DMS53 treated with DMSO at 0.1 percent for 48 hours (cell line): Measurements from ENCODE around the gene TEAD4.

Source experiments
- DNase-seq: peaks from one replicate; lab custom pipeline; 2025; ENCODE audit not compliant: unreplicated experiment; lab: John Stamatoyannopoulos, UW

TEAD4 gene

DNA sequence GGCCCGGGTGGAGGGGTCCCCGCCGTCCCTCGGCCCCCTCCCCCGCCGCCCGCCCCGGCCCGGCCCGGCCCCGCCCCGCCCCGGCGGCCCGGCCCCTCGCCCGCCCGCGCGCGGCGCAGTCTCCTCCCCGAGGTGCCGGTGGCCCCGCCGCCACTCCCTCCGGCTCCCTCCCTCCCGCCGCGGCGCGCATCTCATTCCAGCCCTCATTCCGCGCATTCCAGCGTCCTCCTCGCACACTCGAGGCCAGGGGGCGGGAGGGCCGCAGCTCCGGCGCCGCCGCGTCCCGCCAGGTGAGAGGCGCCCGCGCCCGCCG, at the start of gene TEAD4:
TSS of gene TEAD4 (plus strand) at position 206 of the 313 bp plus-strand sequence.
- peak; percentile 90 for DNase-seq

DNA sequence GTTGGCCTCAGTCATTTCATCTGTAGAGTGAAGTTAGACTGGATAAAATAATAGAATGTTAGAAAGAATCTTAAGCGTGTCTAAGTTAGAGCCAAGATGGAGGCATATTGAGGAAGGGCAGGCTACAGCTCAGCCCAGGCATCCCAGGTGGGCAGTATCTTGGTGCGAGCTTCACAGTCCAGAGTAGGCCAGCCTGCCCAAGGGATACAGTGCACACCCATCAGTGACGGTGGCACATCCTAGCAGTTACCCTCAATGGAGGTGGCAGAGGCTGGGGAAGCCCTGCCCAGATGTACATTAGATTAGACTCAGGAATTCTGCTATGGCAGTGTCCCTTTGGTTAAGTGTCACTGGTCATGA, 47.0 kb upstream of the TEAD4 start:
- DNase-seq: no peak

DNA sequence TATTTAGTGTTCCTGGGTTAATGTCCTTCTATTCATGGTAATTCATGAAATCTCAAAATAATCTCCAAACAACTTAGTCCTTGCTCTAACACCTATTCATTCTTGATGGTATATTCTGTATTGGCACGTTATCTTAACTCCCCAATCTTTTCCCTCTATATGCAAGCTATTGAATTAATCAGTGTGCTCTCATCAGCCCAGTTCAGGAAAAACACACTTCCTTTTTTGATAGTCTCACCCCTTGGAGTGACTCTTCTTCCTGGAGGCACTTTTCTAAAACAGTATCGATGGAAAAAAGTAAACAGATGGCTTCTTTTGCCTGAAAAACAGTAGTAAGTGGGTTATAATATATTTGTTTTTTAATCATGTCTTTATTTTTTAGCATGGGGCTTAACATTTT, 39.9 kb upstream of the TEAD4 start:
- no peak for DNase-seq

DNA sequence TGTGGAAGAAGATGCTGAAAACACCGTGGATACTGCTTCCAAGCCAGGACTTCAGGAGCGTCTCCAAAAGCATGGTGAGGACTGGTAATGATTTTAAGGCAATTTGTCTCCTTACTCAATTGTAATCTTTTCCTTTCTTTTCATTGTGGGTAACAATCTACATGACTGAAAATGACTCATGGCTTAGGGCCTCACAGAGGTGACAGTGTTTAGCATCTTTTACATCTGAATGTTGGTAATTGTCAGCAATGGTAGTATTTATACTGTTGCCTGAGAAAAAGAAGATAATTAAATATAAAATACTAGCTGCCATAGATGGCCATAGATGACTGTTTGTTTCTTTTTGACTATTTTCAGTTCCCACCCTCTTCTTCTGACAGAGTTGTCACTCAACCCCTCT, 36.9 kb upstream of the TEAD4 start:
- DNase-seq: no peak

DNA sequence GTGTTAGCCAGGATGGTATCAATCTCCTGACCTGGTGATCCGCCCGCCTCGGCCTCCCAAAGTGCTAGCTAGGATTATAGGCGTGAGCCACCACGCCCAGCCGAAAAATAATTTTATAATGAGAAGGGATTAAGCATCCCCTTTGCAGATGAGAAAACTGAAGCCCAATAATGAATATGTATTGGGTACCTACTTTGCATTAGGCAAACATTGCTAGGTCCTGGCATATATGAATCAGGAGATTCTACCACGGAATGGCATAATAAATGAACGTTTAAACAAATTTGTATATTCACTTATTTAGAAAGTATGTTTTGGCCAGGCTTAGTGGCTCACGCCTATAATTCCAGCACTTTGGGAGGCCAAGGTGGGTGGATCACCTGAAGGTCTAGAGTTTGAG, 36.1 kb upstream of the TEAD4 start:
- DNase-seq: no peak

DNA sequence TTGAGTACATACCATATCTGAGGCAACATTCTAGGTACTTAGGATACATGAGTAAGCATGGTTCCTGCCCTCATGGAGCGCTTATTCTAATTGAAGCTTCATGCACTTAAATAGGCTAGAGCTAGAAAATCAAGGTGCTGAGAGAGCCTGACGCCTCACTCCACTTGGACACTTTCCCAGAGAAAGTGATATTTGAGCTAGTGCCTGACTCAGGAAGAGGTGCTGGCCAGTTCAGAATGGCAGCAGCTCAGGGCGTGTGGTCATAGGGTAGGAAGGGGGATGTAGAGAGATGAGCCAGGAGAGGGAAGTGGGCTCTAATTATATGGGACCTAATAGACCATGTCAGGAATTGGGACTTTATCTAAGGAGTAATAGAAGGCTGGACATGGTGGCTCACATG, 35.2 kb upstream of the TEAD4 start:
- no peak for DNase-seq

DNA sequence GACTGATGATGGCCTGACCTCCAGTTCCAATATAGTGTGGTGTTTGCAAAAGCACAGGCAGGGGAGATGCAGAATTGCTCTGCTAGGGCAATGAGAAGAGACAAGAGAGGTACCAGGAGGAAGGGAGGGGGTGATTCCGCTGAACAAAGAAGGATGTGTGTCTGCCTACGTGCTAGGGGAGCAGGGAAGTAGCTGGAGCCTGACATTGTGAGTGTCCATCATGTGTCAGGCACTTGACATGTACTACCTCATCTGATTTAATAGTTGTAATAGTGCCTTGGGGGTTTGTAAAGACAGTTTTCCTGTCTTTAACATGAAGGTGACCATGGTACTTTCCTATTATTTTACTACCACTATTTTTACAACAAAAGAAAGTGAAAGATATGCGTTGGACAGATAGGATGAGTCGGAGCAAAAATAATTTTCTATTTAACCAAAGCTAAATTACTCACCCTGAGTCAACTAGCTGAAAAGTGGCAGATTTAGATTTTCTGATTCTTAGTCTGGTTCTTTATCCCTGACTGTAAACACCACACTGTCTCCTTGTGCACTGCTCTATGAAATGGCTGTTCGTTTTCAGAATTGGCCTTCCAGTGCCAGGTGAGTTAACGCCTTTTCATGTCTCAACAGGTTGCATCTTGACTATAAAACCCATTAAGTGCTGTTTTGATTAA, 33.7 kb upstream of the TEAD4 start:
- DNase-seq: no peak

DNA sequence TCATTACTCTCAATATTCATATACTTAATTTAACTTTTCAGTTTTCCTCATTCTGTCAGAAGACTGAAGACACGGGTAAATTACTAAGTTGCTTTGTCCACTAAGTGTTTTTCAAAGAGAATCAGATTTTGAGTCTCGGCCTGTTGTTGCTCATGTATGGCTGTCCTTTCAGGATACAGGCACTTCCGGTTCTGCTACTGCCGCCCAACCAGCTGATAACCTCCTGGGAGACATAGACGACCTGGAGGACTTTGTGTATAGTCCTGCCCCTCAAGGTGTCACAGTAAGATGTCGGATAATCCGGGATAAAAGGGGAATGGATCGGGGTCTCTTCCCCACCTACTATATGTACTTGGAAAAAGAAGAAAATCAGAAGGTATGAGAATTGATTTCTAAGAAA, 28.3 kb upstream of the TEAD4 start:
- DNase-seq: no peak

DNA sequence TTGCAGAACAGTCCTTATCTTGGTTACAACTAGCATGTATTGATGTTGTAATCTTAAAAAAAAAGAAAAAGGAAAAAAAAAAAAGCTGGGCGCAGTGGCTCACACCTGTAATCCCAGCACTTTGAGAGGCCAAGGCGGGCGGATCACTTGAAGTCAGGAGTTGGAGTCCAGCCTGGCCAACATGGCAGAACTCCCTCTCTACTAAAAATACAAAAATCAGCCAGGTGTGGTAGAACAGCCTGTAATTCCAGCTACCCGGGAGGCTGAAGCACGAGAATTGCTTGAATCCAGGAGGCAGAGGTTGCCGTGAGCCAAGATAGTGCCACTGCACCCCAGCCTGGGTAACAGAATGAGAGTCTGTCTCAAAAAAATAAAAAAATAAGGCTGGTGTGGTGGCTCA, 25.6 kb upstream of the TEAD4 start:
- no peak for DNase-seq

DNA sequence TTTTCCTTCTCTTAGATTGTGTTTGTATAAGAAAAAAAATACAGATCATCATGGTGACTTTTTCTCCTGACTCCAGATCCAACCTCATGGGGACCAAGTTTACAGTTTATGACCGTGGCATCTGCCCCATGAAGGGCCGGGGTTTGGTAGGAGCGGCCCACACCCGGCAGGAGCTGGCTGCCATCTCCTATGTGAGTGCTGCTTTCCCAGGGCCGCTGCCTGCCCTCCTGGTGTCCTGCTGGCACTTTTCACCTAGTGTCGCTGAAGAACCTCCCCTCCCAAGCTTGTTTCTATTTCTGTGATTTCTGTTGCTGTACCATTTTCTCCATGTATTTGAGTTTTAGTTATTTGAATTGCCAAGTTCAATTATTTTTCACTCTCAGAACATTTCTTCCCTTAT, 24.8 kb upstream of the TEAD4 start:
- DNase-seq: no peak

DNA sequence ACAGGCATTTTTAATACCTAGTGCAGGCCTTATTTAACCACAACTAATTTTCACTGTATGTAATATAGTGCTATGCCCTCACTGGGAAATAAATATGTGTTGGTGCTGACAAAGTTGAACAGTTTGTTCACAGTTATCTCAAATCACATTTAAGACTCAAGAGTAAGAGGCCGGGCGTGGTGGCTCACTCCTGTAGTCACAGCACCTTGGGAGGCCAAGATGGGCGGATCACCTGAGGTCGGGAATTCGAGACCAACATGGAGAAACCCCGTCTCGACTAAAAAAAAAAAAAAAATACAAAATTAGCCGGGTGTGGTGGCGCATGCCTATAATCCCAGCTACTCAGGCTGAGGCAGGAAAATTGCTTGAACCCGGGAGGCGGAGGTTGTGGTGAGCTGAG, 22.9 kb upstream of the TEAD4 start:
- no peak for DNase-seq

DNA sequence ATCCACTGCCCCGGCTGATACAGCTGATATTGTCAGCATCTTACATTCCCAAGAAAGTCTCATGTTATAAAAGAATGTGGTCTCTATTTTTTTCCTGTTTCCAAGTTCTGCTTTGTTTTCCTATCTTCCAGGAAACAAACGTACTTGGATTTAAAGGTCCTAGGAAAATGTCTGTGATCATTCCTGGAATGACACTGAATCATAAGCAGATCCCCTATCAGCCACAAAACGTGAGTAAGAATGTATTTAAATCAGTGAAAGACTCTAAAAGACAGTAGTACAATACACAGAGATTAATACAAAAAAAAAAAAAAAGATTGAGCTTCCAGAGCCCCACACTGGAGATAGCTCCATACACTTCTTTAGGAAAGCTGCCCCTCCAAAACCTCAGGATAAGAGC, 21.7 kb upstream of the TEAD4 start:
- DNase-seq: no peak

DNA sequence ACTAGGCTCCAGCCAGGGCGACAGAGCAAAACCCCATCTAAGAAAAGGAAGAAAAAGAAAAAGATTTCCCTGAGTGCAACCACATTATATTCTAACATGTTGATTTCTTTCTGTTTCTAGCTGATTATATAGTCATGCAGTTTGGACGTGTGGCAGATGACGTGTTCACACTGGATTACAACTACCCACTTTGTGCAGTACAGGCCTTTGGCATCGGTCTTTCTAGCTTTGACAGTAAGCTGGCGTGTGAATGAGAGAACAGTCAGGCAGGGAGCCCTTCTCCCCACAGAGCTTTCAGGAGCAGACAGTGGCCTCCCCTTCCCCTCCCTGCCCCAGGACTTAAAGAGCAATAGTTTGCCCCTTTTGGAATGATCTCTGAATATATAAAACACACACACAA, 20.0 kb upstream of the TEAD4 start:
- DNase-seq: no peak

DNA sequence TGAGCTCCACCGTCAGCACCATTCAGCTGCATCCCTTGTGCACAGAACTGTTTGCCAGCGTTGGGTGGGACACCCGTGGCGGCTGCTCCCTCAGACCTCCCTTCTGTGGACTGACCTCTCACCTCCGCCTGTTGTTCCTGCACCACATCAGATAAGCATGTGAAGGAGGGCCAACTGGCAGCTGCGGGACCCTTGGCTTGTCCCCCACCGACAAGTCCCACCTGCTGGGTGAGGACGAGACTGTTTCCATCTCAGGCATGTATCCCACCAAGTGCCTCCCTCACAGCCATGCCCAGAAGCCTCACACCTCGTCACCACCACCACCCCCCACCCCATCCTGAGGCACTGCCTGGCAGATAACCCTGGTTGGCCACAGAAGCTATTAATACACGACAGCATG, 18.6 kb upstream of the TEAD4 start:
- DNase-seq: no peak

DNA sequence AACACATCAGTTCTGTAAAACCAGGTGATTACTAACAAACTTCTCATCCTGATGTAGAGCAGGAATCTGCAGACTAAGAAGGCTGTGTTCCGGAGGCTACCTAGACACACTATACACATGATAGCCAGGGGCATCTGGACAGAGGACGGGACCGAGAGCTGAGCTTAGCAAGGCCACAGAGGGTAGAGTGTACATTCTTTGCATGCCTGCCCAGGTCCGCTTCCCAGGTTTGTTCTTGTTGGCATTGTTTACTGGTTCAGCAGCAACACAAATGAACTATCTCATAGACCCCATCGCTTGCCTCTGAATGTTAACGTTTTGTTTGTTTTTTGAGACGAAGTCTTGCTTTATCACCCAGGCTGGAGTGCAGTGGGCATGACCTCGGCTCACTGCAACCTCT, 17.7 kb upstream of the TEAD4 start:
- DNase-seq: no peak

DNA sequence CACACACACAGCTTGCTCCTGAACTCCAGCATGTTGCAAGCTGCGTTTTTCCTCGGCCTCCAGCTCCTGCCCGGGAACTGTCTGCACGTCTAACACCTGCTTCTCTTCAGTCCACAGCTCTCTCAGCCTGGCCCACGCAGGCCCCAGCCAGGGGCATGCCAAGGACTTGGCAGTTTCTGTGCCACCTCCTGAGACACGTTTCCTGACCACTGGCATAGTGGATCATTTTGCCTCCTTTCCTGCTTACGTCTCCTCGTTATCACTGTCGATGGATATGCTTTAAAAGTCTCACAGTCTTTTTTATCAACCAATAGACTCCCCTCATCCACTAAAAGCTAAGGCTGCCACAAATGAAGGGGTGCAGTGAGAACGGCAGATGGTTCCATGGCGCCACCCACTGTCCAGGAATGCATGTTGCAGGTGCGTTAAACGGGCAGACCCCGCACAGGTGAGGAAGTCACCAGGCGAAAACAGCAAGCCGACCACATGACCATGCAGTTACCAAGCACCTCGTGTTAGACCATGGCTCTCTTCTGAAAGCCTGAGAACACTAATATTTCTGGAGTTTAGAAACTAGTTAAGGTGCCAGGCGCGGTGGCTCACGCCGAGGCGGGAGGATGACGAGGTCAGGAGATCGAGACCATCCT, 14.7 kb upstream of the TEAD4 start:
- DNase-seq: peak; percentile 94

DNA sequence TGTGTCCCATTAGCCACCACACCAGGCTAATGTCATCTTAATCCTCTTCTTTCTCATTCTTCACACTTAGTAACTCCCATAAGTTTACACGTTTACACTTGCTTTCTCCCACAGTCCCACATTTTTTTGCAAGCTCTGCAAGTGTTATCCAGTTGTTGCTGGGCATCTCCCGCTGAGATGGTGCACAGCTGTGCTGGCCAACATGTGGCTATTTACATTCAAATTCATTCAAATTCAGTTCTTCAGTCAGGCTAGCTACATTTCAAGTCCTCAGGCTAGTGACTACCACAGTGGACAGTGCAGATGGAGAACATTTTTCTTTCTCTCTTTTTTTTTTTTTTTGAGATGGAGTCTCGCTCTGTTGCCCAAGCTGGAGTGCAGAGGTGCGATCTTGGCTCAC, 9.8 kb upstream of the TEAD4 start:
- DNase-seq: no peak

DNA sequence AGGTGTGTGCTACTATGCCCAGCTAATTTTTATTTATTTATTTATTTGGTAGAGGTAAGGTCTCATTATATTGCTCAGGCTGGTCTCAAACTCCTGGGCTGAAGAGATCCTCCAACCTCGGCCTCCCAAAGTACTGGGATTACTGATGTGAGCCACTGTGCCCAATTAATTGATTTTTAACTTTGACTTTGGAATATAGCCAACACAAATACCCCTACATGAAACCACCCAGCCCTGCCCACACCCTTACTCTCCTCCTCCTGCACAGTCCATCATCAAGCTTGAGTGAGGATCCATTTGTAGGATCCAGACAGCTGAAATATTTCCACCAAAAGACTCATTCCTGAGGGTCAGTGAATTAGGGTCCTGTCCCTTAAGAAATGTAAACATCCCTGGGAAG, 3.3 kb upstream of the TEAD4 start:
- DNase-seq: no peak

DNA sequence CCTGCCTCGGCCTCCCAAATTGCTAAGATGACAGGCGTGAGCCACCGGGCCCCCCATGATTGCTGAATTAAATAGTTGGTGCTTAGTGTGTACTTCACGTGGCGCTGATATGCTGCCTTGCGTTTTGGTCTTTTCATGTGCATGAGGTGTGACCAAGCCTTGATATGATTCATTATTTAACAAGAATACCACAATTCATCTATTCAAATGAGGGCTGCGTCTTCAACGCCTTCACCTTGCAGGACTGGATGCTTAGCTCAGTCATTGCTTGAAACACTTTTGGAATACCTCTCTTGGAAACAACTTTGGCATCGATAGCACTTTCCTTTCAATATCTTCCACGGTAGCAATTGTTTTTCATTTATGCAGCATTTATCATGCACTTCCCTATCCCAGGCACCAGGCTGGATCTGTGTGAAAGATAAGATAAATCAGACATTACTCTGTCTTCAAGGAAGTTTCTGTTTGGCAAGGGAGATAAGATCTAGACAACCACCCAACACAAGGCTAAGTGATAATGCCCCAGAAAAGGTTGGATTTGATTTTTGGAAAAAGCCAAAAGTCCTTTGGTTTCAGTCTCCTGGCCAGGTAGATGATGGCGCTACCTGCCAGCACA, 1.3 kb upstream of the TEAD4 start:
- DNase-seq: no peak

DNA sequence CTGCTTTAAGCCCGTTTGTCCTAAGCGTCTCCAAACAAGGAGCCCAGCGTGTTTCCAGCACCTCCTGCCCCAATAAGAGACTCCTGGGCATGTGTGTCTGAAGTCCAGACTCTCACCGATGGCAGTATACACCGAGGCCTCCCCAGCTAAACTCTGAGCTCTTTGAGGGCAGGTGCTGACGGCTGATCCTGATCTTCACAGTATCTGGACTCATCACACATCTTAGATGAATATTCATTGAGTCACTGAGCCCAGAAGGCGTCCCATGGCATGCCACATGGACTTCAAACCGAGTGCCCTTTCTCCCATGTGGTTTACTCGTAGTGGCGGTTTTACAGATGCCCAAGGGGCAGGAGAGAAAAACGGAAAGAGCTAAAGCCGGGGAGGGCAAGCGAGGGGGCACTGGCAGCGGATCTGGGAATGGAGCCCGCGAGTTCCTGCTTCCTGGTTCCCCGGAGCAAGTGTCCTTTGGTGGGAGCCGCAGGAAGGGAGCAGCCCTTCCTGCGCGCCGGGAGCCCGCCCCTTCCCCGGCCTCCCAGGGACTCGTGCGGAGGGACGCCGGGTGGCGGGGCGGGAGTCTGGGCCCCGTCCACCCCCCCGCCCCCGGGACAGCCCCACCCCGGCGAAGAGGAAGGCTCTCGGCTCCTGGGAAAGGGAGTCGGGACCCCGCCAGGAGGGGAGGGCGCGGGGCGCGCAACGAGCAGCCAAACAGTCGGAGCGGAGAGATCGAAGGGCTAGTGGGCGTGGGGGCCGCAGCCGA, 585 bp upstream of the TEAD4 start:
- peak; percentile 96 for DNase-seq

DNA sequence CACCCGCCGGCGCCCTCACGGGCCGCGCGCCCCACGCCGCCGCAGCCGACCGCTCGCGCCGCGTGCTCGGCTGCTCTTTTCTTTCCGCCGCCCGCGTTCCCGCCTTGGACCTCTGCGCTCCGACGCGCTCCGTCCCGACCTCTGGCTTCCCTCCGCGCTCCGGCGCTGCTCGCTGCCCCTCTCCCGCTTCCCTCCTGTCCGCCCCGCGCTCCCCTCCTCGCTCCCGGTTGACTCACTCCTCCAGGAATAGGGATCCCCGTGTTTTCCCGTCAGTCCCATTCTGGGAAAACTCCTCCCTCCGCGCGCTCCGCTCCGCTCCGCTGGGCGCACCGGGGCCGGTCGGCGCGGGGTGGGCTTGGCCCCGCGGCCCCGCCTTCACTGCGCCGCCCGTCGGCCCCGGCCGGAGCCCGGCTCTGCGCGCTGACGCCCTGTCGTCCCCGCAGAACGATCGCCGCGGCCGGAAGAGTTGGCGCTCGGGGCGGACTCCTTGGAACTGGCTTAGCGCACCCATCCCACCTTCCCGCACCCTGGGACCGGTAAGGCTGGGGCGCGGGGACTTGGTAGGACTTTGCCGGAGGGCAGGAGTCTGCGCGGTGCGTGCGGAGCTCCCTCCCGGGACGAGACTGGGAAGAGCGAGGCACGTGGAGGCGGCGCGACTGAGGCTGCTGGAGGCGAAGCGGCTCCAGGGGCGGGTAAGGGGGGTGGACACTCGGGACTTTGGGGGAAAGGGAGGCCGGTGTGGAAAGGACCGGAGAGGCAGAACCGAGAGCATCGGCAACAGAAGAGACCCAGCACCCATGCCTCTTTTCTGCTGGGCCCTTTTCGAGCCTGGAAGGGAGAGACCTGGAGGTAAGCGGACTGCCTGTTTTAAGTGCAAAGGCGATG, 550 bp downstream of the TEAD4 start:
- peak; percentile 90 for DNase-seq
